HCT116 (cell line): Measurements from ENCODE around the gene LRRFIP1.

Experiments used
- CEBPB ChIP-seq: IDR thresholded peaks from 2 replicates; pipeline ENCODE4 v1.6.1; 2012; ENCODE audit warnings: low read depth
- EZH2 ChIP-seq: fragments of 200-600 bp; sonication (generic); IDR thresholded peaks from 2 replicates; pipeline ENCODE4 v1.6.1; 2017; ENCODE audit warnings: antibody characterized with exemption, mixed run types
- EZH2phosphoT487 ChIP-seq: fragments of 200-600 bp; IDR thresholded peaks from 2 replicates; pipeline ENCODE4 v1.6.1; 2018; ENCODE audit warnings: antibody characterized with exemption, borderline replicate concordance
- FOSL1 ChIP-seq: IDR thresholded peaks from 2 replicates; pipeline ENCODE4 v1.6.1; 2012; ENCODE audit warnings: low read depth
- JUND ChIP-seq: IDR thresholded peaks from 2 replicates; pipeline ENCODE4 v1.6.1; 2012
- POLR2A ChIP-seq: IDR thresholded peaks from 2 replicates; pipeline ENCODE4 v1.7.0; 2011; ENCODE audit warnings: borderline replicate concordance; ENCODE audit not compliant: insufficient read depth, insufficient read length; ENCODE audit errors: extremely low read depth
- POLR2AphosphoS5 ChIP-seq: IDR thresholded peaks from 2 replicates; pipeline ENCODE4 v1.6.1; 2011; ENCODE audit warnings: mild to moderate bottlenecking, low read depth, low read length, moderate library complexity
- RAD21 ChIP-seq: IDR thresholded peaks from 2 replicates; pipeline ENCODE4 v1.6.1; 2012; ENCODE audit warnings: low read depth, mild to moderate bottlenecking
- SIN3A ChIP-seq: IDR thresholded peaks from 2 replicates; pipeline ENCODE4 v1.6.1; 2012; ENCODE audit warnings: low read depth
- ZBTB33 ChIP-seq: IDR thresholded peaks from 2 replicates; pipeline ENCODE4 v1.6.1; 2011; ENCODE audit warnings: mild to moderate bottlenecking, low read length, moderate library complexity; ENCODE audit not compliant: insufficient replicate concordance; ENCODE audit errors: extremely low read depth
- ZFX ChIP-seq: fragments of 450-650 bp; IDR thresholded peaks from 2 replicates; pipeline ENCODE4 v1.6.1; 2017
- ZNF274 ChIP-seq: fragments of 200-500 bp; sonication (Bioruptor generic); IDR thresholded peaks from 2 replicates; pipeline ENCODE4 v1.6.1; 2014; ENCODE audit warnings: mild to moderate bottlenecking, low read depth, low read length, inconsistent platforms
- TF ChIP-seq, protein P1 (sequence below), 3 experiments: fragments of 200-600 bp in 1 of 3; sonication (generic) in 1 of 3; IDR thresholded peaks in 2 of 3; conservative IDR thresholded peaks in 1 of 3; 2 replicates each; pipeline ENCODE4 v1.5.1; 2012 to 2017; ENCODE audit warnings: low read depth in 2 of 3, low read length in 2 of 3, antibody characterized with exemption in 1 of 3, borderline replicate concordance in 1 of 3, control low read depth in 1 of 3, mild to moderate bottlenecking in 1 of 3, mixed read lengths in 1 of 3, mixed run types in 1 of 3, moderate library complexity in 1 of 3; ENCODE audit not compliant: insufficient read depth in 1 of 3

DNA sequence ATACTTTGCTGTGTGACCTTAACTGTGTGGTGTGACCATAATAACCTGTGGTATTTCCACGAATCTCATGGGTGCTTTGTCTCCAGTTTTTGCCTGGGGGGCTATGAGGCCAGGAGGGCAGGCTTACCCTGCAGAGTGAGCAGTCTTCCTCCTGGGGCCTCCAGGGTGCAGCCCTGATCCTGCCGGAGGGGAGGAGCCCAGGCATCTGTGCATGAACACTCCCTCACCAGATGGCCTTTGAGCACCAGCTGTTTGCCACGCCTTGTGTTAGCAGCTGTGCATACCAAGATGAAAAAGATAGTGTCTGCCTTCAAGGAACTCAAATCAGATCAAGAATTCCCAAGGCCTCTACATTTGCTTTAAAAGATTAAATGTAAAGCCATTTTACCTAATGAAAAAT is 96.2 kb downstream of the LRRFIP1 start:
- no peak for TF ChIP-seq EZH2
- no peak for TF ChIP-seq POLR2A
- TF ChIP-seq, protein P1, sequence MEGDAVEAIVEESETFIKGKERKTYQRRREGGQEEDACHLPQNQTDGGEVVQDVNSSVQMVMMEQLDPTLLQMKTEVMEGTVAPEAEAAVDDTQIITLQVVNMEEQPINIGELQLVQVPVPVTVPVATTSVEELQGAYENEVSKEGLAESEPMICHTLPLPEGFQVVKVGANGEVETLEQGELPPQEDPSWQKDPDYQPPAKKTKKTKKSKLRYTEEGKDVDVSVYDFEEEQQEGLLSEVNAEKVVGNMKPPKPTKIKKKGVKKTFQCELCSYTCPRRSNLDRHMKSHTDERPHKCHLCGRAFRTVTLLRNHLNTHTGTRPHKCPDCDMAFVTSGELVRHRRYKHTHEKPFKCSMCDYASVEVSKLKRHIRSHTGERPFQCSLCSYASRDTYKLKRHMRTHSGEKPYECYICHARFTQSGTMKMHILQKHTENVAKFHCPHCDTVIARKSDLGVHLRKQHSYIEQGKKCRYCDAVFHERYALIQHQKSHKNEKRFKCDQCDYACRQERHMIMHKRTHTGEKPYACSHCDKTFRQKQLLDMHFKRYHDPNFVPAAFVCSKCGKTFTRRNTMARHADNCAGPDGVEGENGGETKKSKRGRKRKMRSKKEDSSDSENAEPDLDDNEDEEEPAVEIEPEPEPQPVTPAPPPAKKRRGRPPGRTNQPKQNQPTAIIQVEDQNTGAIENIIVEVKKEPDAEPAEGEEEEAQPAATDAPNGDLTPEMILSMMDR (IDR thresholded peaks at IDR 0.05 in 2 of 3, conservative IDR thresholded peaks at IDR 0.05 in 1 of 3; ENCODE audit: borderline replicate concordance in 1 of 3, insufficient read depth in 1 of 3, low read depth in 2 of 3, low read length in 2 of 3), result no peak
- no peak for TF ChIP-seq EZH2phosphoT487
- TF ChIP-seq RAD21, result no peak
- no peak for TF ChIP-seq ZNF274
- no peak for TF ChIP-seq POLR2AphosphoS5
- TF ChIP-seq SIN3A, result no peak
- no peak for TF ChIP-seq ZBTB33
- TF ChIP-seq ZFX, result no peak
- TF ChIP-seq CEBPB, result no peak
- TF ChIP-seq FOSL1, result no peak
- TF ChIP-seq JUND, result no peak
